GM19193 (cell line): ENCODE results near the gene BIRC7.

Source experiments
- POLR2A ChIP-seq: IDR thresholded peaks from 4 replicates; pipeline ENCODE4 v1.6.1; 2011; ENCODE audit not compliant: insufficient read depth, insufficient read length; ENCODE audit errors: extremely low read depth

BIRC7 gene

GRCh38 chr20:63284544-63284949 lies 48.8 kb downstream of the BIRC7 start:
- TF ChIP-seq POLR2A: no peak

- TF ChIP-seq POLR2A: no peak
Measured at GRCh38 chr20:63284981-63285524, 49.3 kb downstream of the BIRC7 start.

- no peak for TF ChIP-seq POLR2A
Measured at GRCh38 chr20:63285636-63286615, 50.2 kb downstream of the BIRC7 start.

GRCh38 chr20:63286781-63287696 lies 51.3 kb downstream of the BIRC7 start:
- no peak for TF ChIP-seq POLR2A

- no peak for TF ChIP-seq POLR2A
Measured at GRCh38 chr20:63287697-63288580, 52.2 kb downstream of the BIRC7 start.

- no peak for TF ChIP-seq POLR2A
Measured at GRCh38 chr20:63288581-63289251, 53.0 kb downstream of the BIRC7 start.

GRCh38 chr20:63289311-63290135 lies 53.8 kb downstream of the BIRC7 start:
- no peak for TF ChIP-seq POLR2A
